HG03135 (cell line): ENCODE data around the gene MAP3K19.
A peak's percentile ranks its signal among the peaks of the same experiment; 100 is the strongest.
"Not testable (repeated sequence)": the region's sequence is repeated elsewhere in the genome, so short reads cannot be mapped to it uniquely, and the experiment has no call there.

Source experiments
- ATAC-seq: cut with Tn5 transposase; IDR thresholded peaks from one replicate; pipeline ENCODE4 v1.9.1; 2021; ENCODE audit warnings: mild to moderate bottlenecking, moderate library complexity; ENCODE audit not compliant: unreplicated experiment

MAP3K19 gene

GRCh38 chr2:135052997-135053474 lies 5.8 kb upstream of the MAP3K19 start:
- ATAC-seq, result peak; percentile 27

- peak; percentile 82 for ATAC-seq
These were observed 5.0 kb upstream of the MAP3K19 start, which contains the start of gene RAB3GAP1 for GRCh38 chr2:135052042-135052876. RAB3GAP1 (plus strand) TSS chr2:135052292; CDS start chr2:135052308, 16 bp downstream.

GRCh38 chr2:135050684-135051083 lies 3.4 kb upstream of the MAP3K19 start:
- no peak for ATAC-seq

GRCh38 chr2:135050132-135050531 lies 2.9 kb upstream of the MAP3K19 start:
- ATAC-seq, result no peak

GRCh38 chr2:135048122-135048521 lies 875 bp upstream of the MAP3K19 start:
- no peak for ATAC-seq

GRCh38 chr2:135043345-135043744 lies 3.9 kb downstream of the MAP3K19 start:
- no peak for ATAC-seq

GRCh38 chr2:135037831-135038230 lies 9.4 kb downstream of the MAP3K19 start:
- no peak for ATAC-seq

GRCh38 chr2:135033216-135033615 lies 14.0 kb downstream of the MAP3K19 start:
- not testable (repeated sequence) for ATAC-seq

- ATAC-seq, result no peak
These were observed 16.4 kb downstream of the MAP3K19 start for GRCh38 chr2:135030826-135031225.

- no peak for ATAC-seq
These were observed 17.6 kb downstream of the MAP3K19 start for GRCh38 chr2:135029481-135030134.

GRCh38 chr2:135023886-135024485 lies 23.3 kb downstream of the MAP3K19 start:
- no peak for ATAC-seq

- ATAC-seq, result no peak
These were observed 24.0 kb downstream of the MAP3K19 start for GRCh38 chr2:135022952-135023880.

- ATAC-seq, result no peak
These were observed 25.6 kb downstream of the MAP3K19 start for GRCh38 chr2:135021618-135022017.

- ATAC-seq, result no peak
These were observed 35.6 kb downstream of the MAP3K19 start for GRCh38 chr2:135011633-135012032.

GRCh38 chr2:135010200-135010942 lies 36.9 kb downstream of the MAP3K19 start:
- no peak for ATAC-seq

GRCh38 chr2:135009339-135009738 lies 37.9 kb downstream of the MAP3K19 start:
- no peak for ATAC-seq

GRCh38 chr2:135005753-135006152 lies 41.5 kb downstream of the MAP3K19 start:
- ATAC-seq, result no peak

- peak; percentile 95 for ATAC-seq
These were observed 43.1 kb downstream of the MAP3K19 start for GRCh38 chr2:135004005-135004746.

GRCh38 chr2:135002836-135003235 lies 44.4 kb downstream of the MAP3K19 start:
- ATAC-seq, result no peak
